Heart left ventricle (tissue), 16 donors: Measurements from ENCODE around the gene CCNA1. TPM values are rescaled to one million over a fixed set of nuclear protein-coding genes. Genes with fewer than 3 reads are reported as not detected.

ENCODE experiments used
- ATAC-seq, 4 donors: fragments of 200-7000 bp; cut with Tn5 transposase; one replicate each; pipeline ENCODE4 v1.9.1; 2020 to 2022; ENCODE audit warnings: moderate library complexity in 4 of 4, mild to moderate bottlenecking in 3 of 4, moderate number of reproducible peaks in 1 of 4
- DNase-seq, 5 donors: peaks; one replicate each; pipeline ENCODE4 v3.0.0-alpha.2; 2020
- H3K27ac ChIP-seq, 12 donors: fragments of 200-600 bp; sonication (generic) in 4 of 12; one replicate each; pipeline versions ENCODE4 v1.5.0 to v1.8.0; 2016 to 2022; ENCODE audit warnings: mild to moderate bottlenecking in 2 of 12
- H3K27me3 ChIP-seq, 9 donors: fragments of 200-600 bp; sonication (generic) in 2 of 9; one replicate each; pipeline versions ENCODE4 v1.5.1 to v1.8.0; 2016 to 2022; ENCODE audit warnings: mild to moderate bottlenecking in 3 of 9
- H3K36me3 ChIP-seq, 9 donors: fragments of 200-600 bp; sonication (generic) in 2 of 9; one replicate each; pipeline versions ENCODE4 v1.5.0 to v1.8.0; 2018 to 2022; ENCODE audit warnings: mild to moderate bottlenecking in 2 of 9
- H3K4me1 ChIP-seq, 12 donors: fragments of 200-600 bp; sonication (generic) in 4 of 12; one replicate each; pipeline versions ENCODE4 v1.5.0 to v1.8.0; 2016 to 2022; ENCODE audit warnings: mild to moderate bottlenecking in 3 of 12
- H3K4me3 ChIP-seq, 12 donors: fragments of 200-600 bp; sonication (generic) in 4 of 12; one replicate each; pipeline versions ENCODE4 v1.5.0 to v1.8.0; 2017 to 2022; ENCODE audit warnings: mild to moderate bottlenecking in 9 of 12, moderate library complexity in 4 of 12
- H3K9me3 ChIP-seq, 12 donors: fragments of 200-600 bp; sonication (generic) in 4 of 12; one replicate each; pipeline versions ENCODE4 v1.5.0 to v1.8.0; 2016 to 2022; ENCODE audit warnings: mild to moderate bottlenecking in 1 of 12
- CTCF ChIP-seq, 12 donors: fragments of 200-600 bp; sonication (generic) in 4 of 12; IDR thresholded peaks; one replicate each; pipeline versions ENCODE4 v1.5.0 to v1.8.0; 2018 to 2022; ENCODE audit warnings: antibody characterized with exemption in 12 of 12, mild to moderate bottlenecking in 5 of 12
- POLR2A ChIP-seq, 2 donors: fragments of 450-650 bp; IDR thresholded peaks; one replicate each; pipeline ENCODE4 v1.6.1; 2017; ENCODE audit warnings: antibody characterized with exemption in 2 of 2, mild to moderate bottlenecking in 2 of 2, moderate library complexity in 2 of 2
- WGBS, 4 donors: extraction: QIAGEN DNeasy Blood & Tissue Kit in 2 of 4; methylation state at CpG; one replicate each; pipeline versions ENCODE4 v1.1.5 to v1.1.7; 2013 to 2018; 5-methylcytosine and 5-hydroxymethylcytosine counted together
- intact Hi-C, 10 donors: fragments of 100-400 bp; cut with DNase I; formaldehyde crosslinking; loops; one replicate each; pipeline versions ENCODE4 v1.11.1 to v1.14.2; 2022
- polyA plus RNA-seq, 2 donors: library from polyadenylated mRNA; stranded (reverse); fragments of 200-250 nt; gene quantifications; one replicate each; pipeline ENCODE4 v1.2.3, GENCODE V29; 2013
- total RNA-seq, 9 donors: library from RNA; depleted of rRNA in 2 of 9; stranded (reverse); fragments of >200 nt in 2 of 9; fragmentation: NEBNext Ultra II Directional in 3 of 9; extraction: Animal tissue kit (Norgen Biotek cat#: 25700) in 3 of 9; gene quantifications; one replicate each; pipeline versions ENCODE4 v1.1.0 to v1.2.4, GENCODE V29; 2016 to 2023
- donor health status: ischemic (EF 13 %, LVEDD 7.1; RV severe dilation, severe dysfunction).
- donor health status: healthy with polysubstance abuse.
- donor health status: DM: no; HTN: yes; CAD: no.
- donor health status: DM: no; HTN: no; CAD: no.
- donor health status: ischemic (EF 25% LVEDD 6.9; RV normal size, moderate dysfunction).
- donor health status: ischemic (EF 25% LVEDD 5.7; RV mildly dilated, moderate dysfunction).
- donor health status: healthy.
- donor health status: DM: yes; HTN: yes; CAD: no.
- donor health status: ischemic (EF 35%, LVEDD 5.7; RV mildly dilated, moderate dysfunction).
- donor health status: nonischemic (EF 11% LVEDD 7.7; RV severe dilation, severe dysfunction).
- donor health status: DM: yes; HTN: yes; CAD: no.
- donor health status: PGD.
- donor health status: ischemic (EF 29% LVEDD 5.4; RV normal size, mild dysfunction).
- donor health status: nonischemic (EF 23%, LVEDD 6.1; RV moderate dilation, normal function).

CCNA1 gene
- total and polyA plus RNA-seq, 11 donors, result 0.15 to 1.1 (median 0.23) TPM; not detected in 2

- TF ChIP-seq POLR2A (IDR thresholded peaks at IDR 0.05) (no peak), CTCF (IDR thresholded peaks at IDR 0.05) (no peak)
- Histone ChIP-seq H3K27ac (no peak overlapping the region), H3K4me3 (no peak overlapping the region), H3K9me3 (peaks cover 0 to 15% (median 4%) of the 10 kb centered on the region in 12 donors), H3K4me1 (no peaks in the 10 kb centered on the region), H3K36me3 (no peaks in the 10 kb centered on the region), H3K27me3 (no peaks in the 10 kb centered on the region)
- ATAC-seq (no peak), DNase-seq (no peak)
- intact Hi-C loops, result no loop called here
- WGBS, 4 donors, result 61 to 70% (median 67%) methylated on average over 2 of the region's 2 CpGs
These were observed 48.6 kb downstream of the CCNA1 start for GRCh38 chr13:36480726-36481427.

- intact Hi-C loops, result no loop called here
- no peaks in the 10 kb centered on the region for H3K4me1 ChIP-seq
- H3K36me3 ChIP-seq, result no peaks in the 10 kb centered on the region
- no peak for DNase-seq
- no peak overlapping the region for H3K27ac ChIP-seq
- no peak for ATAC-seq
- TF ChIP-seq CTCF (IDR thresholded peaks at IDR 0.05) (no peak), POLR2A (IDR thresholded peaks at IDR 0.05) (no peak)
- H3K4me3 ChIP-seq, result no peak overlapping the region
- H3K9me3 ChIP-seq, result peaks cover 0 to 5% (median 0%) of the 10 kb centered on the region in 12 donors
- H3K27me3 ChIP-seq, result peaks cover 0 to 7% (median 0%) of the 10 kb centered on the region in 9 donors
These were observed 57.8 kb downstream of the CCNA1 start for GRCh38 chr13:36490055-36490454.

Other genes starting within 250 kb of the CCNA1 start
- gene SOHLH2, start 217.9 kb upstream of the CCNA1 start, total RNA-seq, result 1 to 10 TPM in 2 of 9 donors, under 1 TPM in 3, not detected in 4; 0.23 to 2.9 (median 0.68) TPM
- gene SOHLH2, start 217.9 kb upstream of the CCNA1 start, polyA plus RNA-seq, result under 1 TPM; 0.15 to 0.76 TPM
- gene CCDC169, start 134.7 kb upstream of the CCNA1 start, total RNA-seq, result 1 to 10 TPM in 7 of 9 donors, under 1 TPM in 2; 0.20 to 5.7 (median 1.4) TPM
- gene CCDC169, start 134.7 kb upstream of the CCNA1 start, polyA plus RNA-seq, result under 1 TPM; 0.30 to 0.65 TPM
- 10 to 100 TPM; 31.0 to 41.5 (median 34.7) TPM for gene SPART, start 86.1 kb upstream of the CCNA1 start, total RNA-seq
- gene SPART, start 86.1 kb upstream of the CCNA1 start, polyA plus RNA-seq, result 10 to 100 TPM; 12.5 to 23.5 TPM
- gene SERTM1, start 241.5 kb downstream of the CCNA1 start, total RNA-seq, result 1 to 10 TPM in 3 of 9 donors, under 1 TPM in 5, not detected in 1; 0.06 to 6.0 (median 0.79) TPM
- gene SERTM1, start 241.5 kb downstream of the CCNA1 start, polyA plus RNA-seq, result under 1 TPM; 0.03 to 0.19 TPM